ENCODE measurements around the gene REV3L.
"Not testable (repeated sequence)": the region's sequence is repeated elsewhere in the genome, so short reads cannot be mapped to it uniquely, and the experiment has no call there.

The REV3L gene

DNA sequence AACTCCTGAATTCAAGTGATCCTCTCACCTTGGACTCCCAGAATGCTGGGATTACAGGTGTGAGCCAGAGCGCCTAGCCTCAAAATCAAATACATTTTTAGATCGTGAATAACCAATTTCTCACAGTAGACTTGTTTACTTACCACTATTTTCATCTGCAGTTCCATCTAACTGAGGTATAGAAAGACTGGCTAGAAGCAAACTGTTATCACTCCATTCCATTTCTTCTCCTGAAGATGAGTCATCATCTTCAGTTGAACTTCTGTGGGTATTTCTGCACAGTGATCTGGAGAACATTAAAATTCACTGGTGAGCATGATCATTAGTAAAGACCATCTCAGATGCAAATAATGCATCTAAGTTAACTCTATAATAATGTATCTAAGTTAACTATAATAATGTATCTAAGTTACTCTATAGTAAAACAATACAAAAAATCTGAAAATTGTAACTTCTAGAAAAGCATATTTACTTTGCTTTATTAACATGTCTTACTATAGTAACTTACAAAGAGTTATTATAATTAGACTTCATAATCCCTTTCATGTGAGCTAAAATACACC lies 105.4 kb downstream of the REV3L start:
- no peak for DNase-seq (ENCODE audit: low read depth, low spot score)

DNA sequence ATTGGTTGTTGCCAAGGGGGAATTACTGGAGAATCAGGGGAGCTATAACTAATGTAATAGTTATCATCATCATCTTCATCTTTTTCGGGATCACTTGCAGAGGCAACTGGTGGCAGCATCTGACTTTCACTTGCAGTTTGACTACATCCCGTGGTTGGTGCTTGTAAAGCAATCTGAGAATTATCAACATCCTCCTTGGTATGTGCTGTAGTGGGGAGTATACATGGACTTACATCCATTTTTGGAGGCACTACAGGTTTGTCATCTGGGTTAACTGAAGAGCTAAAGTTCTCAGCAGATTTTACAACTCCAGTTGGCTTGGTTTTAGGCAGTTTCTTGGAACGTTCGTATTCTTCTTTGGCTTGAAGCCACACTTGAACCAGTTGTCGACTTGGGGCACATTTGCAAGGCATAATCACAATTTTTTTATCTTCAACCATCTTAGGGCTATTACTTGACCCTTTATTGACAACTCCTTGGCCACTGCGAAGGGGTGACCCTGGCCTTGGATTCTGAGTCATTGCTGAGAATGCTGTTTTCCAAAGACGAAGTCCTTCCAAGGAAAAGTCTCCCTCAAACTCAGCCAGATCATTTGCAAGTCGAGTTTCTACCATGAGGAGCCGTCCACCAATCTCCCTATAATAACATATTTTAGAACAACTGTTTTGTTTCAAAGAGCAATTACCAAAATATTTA lies 115.5 kb downstream of the REV3L start:
- DNase-seq (ENCODE audit: low read depth, low spot score), result no peak

DNA sequence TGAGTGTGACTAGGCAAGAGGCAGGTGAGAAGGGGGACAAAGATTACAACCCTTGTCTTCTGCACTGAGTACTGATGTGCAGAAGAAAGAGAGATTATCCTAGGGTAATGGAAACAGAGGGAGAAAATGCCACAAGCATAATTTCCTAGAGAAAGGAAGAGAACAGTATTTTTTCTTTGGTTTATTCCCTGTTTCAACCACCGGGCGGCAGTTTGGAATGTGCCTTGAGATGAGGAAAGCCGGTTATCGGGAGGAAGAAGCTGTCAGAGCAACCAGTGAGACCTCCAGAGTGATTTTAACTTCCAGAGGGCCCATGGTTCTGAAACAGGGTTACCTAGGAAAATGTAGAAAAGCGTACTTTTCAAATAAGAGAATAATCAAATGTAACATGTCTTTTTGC lies 121.4 kb downstream of the REV3L start:
- no peak for DNase-seq (ENCODE audit: low read depth, low spot score)

DNA sequence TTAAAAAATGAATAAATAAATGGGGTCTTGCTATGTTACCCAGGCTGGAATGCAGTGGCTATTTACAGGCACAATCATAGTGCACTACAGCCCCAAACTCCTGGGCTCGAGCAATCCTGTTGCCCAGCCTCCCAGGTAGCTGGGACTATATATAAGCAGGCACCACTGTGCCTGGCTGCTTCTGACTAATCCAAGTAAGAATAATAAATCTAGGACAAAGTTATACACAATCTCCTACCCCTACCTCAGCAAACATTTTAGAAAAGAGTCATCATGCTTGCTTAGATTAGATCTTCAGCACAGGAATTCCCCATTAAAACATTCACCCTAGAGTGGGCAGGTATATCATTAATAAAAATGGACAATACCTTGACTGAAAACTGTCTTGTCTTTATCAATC lies 124.6 kb downstream of the REV3L start:
- no peak for DNase-seq (ENCODE audit: low read depth, low spot score)

DNA sequence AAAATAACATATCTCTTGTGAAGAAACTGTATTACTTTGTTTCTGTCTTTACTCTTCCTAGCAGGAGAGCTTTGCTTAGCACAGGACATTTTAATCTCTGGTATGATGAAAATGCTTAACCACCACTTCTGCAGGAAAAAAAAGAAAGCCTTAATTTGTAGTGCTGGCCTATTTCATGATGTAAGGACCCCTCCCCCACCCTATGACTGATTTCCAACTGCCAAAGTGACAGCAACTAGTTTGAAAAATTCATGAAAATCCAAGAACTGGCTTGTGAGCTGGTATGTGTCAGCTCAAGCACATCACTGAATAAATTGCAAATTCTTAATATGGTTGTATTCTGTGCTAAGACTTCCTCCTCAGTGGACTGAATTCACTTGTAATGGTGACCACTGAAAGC lies 125.3 kb downstream of the REV3L start:
- DNase-seq (ENCODE audit: low read depth, low spot score), result no peak

DNA sequence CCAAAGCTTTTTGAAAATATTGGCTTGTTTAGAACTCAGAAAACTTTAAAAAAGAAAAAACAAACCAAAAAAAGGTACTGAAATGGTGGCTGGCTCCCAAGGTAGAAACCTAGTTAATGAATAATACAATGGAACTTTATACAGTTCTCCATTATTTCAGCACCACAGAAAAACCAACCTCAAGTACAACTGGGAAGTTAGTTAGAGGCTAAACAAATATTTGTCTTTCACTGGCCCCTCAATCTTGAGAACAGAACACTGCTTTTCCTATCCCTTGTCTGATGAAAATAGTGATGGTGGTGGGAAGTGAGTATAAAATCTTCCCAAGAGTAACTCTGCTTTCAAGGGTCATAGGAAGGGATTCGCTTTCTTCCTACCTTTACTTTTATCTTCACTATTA lies 126.5 kb downstream of the REV3L start:
- no peak for DNase-seq (ENCODE audit: low read depth, low spot score)

DNA sequence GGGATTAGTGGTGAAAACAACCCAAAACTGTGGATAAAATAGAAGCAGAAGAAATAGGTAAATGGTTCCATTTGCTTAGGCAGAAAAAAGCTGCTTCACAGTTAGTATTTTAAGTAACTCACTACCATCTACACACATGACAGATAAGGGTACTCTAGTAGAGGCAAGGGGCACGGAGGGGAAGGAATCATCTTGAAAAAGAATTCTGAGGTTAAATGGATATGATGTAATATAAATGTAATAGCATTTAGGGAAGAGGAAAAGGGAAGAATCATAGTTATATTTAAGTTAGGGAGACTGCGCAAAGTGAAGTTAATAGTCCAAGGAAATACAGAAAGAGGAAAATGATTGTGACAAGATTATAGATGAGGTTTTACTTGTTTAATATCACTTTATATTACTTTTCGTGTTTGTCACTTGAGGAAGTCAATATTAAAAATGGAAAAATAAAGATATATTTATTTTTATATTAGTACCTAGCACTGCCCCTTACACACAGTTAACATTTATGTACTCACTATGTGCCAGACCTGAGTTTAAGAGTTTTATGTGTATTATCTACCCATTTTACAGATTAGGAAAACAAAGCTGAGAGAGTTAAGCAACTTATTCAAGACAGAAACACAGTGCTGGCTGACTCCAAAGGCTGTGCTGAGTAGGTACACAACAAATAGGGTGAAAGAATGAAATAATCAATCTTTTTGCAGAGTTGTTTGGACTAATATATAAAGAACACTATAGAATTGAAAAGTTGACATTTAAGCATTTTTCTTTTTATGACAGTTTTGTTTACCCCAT lies 128.1 kb downstream of the REV3L start:
- no peak for DNase-seq (ENCODE audit: low read depth, low spot score)

DNA sequence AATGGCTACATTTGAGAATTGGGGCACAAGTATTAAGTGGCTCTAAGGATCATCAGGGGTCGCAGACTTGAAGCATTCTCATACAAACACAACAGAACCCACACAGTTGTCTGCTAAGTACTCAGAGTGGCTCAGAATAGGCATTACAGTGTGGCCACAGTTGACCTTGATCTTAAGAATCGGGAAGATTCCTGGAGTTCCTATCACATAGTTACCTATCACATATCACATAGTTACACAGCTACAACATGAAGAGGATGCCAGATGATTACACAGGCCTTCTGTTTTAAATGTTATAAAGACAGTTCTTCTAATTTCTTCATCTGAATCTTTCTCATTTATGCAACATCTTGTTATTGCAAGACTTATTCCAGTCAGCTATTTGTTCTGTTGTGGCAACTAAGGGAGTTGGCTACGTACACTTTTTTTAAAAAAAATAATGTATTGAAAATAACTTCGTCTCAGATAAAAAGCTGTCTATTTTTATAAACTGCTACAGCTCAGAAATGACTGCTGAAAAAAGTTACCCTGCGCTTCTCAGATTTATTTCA lies 129.0 kb downstream of the REV3L start:
- no peak for DNase-seq (ENCODE audit: low read depth, low spot score)

DNA sequence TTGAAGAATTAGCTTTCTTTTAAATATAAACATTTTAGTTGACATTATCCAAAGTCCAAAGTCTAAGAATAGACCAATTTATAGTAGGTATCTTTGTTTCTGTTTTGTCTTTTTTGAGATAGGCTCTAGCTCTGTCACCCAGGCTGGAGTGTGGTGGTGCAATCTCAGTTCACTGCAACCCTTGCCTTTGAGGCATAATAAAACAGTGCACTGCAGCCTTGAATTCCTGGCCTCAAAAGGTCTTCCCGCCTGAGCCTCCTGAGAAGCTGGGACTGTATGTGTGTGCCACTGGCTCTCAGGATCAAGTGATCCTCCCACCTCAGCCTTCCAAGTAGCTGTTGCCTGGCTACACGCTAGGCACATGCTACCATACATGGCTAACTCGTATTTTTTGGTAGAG lies 135.4 kb downstream of the REV3L start:
- no peak for DNase-seq (ENCODE audit: low read depth, low spot score)

DNA sequence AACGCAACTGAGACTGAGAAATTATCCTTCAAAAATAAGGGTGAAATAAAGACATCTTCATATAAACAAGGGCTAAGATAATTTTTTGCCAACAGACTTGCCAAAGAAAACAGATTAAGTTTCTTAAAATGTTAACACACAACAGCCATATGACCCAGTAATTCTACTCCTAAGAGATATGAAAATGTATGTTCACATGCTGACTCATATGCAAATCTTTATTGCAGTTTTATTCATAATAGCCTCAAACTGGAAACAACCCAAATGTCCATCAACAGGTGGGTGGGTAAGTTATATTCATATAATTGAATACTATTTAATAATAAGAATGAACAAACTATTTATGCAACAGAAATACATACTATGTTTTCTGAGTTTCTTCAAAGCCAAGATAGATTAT lies 140.1 kb downstream of the REV3L start:
- no peak for DNase-seq (ENCODE audit: low read depth, low spot score)

DNA sequence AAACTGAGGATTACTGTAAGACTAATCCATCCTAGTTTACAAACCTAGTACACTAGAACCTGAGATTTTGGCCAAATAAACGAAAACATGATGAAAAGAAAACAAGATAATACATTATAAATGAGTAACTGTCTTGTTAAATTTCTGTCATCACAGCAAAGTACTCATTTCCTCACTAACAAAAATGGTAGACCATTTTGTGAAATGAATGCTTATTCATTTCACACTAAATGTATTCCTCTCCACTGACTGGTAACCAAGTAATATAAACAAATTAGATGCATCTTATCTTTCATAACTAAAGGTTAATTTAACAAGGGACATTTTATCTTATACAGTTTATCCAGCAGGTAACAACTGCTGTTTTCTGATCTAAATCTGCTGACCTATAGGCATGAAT lies 143.7 kb downstream of the REV3L start:
- no peak for DNase-seq (ENCODE audit: low read depth, low spot score)

DNA sequence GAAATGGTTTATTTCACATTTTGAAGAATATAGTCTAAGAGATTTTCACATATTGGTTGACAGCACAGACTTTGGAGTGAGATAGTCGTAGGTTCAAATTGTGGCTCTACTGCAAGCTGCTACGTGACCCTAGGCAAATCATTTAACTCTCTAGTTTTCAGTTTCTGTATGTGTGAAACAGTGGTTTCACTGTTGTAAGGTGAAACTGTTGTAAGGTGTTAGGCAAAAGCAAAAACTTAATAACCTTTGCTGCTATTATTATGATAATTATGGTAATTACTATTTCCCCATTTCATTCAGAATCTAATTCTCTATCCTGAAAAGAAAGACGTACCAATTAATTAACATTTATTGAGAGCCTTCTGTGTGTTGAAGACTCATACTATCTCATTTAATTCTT lies 144.2 kb downstream of the REV3L start:
- no peak for DNase-seq (ENCODE audit: low read depth, low spot score)

DNA sequence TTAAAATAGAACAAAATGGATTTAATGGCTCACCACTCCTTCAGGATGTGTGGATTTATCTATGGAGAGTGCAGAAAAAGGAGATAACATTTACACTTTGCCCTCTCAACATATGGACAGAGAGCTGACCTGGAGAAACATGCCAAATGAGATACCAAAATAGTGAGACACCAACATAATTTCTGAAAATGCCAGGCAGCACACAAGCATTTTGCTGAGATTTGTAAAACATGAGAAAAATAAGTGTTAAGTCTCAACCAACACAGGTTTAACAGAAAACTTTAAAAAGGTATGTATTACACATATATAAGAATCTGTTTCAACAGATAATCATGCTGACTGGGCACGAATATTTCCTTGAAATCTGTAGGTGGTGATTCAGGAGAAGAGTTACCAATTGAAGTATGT lies 145.2 kb downstream of the REV3L start:
- no peak for DNase-seq (ENCODE audit: low read depth, low spot score)

DNA sequence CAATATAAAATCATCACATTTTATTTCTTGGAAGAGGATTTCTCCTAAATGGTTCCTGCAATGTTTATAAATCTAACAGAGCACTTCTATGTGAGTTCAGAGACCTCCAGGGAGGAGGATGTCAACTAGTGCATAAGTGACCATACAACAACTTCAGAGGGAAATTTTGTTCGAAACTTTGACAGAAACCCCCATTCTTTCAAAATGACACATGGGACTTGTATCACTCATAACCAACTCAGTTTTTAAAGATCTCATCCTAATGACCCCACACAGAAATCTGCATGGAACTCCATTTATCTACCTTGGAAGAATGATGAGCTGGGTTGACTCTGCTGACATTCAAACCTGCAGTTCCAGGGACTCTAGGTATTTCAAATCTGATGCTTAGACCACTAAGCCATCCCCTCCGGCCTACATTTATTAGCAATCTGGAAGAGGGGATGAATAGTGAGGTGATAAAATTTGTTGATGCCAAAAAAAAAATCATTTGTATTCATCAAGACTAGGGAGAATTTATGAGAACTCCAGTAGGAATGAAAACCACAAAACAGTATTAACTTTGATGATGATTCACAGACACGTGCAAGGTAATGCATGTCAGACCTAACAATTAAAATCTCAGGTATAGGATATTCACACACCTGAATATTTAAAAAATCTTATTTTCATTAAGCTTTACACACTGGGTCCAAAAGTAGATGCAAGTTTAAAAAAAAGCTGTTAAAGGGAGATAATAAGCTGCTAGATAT lies 153.0 kb downstream of the REV3L start:
- no peak for DNase-seq (ENCODE audit: low read depth, low spot score)

DNA sequence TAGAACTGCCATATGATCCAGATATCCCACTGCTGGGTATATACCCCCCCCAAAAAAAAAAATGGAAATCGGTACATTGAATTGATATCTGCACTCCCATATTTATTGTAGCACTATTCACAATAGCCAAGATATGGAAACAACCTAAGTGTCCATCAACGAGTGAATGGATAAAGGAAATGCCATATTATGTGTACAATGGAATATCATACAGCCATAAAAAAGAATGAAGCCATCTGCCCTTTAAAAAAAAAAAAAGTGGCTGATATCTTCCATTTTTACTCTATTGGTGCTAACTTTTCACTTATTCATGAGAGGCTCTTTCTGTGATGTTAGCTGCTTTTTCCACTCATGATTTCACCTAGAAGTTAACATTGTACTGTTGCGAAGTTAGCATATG lies 156.5 kb downstream of the REV3L start:
- DNase-seq (ENCODE audit: low read depth, low spot score), result no peak

DNA sequence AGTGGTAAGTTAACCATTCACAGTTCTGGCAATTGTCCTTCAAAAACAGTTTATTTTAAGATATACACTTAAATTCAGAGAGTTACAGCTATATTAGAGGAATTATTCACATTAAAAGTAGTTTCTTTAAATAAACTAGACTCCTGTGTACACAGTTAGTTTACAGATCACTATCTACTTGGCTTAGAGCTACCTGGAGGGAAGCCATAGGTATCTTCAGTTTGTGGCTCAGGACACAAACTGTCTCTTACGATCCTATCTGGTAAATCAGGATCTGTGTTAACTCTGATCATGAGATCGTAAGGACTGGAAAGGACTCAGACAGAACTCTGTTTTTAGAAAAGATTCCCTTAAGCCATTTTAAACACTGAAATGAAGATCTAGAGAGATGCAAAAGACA lies 160.9 kb downstream of the REV3L start:
- DNase-seq (ENCODE audit: low read depth, low spot score), result no peak

DNA sequence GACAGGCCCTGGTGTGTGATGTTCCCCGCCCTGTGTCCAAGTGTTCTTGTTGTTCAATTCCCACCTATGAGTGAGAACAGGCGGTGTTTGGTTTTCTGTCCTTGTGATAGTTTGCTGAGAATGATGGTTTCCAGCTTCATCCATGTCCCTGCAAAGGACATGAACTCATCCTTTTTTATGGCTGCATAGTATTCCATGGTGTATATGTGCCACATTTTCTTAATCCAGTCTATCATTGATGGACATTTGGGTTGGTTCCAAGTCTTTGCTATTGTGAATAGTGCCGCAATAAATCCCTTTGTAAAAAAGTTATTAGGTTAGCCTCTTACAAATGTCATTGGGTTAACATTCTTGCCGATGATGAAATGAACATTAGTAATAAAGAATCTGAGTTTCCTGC lies 175.1 kb downstream of the REV3L start:
- not testable (repeated sequence) for DNase-seq (ENCODE audit: low read depth, low spot score)

DNA sequence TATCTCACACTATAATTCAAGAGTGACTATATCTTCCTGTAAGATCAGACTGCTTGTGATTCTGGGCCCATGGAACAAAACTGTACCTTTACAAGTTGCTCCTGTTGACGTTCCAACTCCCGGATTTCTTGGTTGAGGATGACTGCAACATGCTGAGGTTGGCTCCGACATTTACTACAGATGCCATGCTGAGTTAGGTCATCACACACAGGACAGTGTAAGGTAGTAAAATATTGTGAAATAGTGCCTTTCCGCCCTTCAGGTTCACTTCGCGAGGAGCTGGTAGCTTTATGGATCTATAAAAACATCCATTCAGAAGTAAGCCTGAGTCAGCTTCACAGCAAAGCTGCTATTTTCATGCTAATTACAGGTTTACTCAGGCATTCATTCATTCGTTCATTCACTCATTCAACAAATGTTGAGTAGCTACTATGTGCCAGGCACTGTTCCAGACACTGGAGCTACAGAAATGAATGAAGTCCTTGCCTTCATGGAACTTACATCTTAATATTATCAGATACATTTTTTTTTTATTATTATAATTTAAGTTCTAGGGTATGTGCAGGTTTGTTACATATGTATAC lies 175.7 kb downstream of the REV3L start:
- DNase-seq (ENCODE audit: low read depth, low spot score), result no peak

DNA sequence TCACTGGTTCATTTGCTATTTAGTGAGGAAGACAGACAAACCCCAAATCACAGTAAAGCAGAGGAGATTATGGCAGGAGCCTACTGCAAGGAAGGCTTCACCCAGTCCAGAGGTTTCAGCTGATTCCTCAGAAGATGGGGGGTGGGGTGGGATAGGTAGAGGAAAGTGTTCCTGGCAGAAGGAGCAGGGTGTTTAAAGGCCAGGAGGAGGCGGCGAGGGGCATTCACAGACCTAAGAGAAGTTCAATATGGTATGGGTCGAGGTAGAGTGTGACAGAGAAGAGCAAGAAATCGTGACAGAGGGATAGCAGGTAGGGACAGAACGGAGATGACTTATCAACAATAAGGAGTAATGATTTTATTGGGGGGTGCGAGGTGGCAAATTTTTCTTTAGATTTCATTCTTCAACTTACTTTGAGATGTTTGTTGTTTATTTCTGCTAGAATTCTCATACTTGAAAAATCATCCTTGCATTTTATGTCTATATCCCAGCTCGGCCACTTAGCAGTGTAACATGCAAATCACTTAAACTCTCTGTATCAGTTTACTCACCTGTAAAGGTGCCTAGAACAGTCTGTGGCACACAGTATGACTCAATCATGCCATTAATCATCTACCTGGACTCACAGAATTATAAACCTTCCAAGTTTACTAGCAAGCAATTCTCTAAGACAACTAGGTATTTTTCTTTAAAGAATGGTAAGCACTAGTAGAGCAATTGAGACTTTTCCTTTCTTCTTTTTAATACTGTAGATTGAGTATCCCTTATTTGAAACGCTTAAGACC lies 176.7 kb downstream of the REV3L start:
- DNase-seq (ENCODE audit: low read depth, low spot score), result no peak

DNA sequence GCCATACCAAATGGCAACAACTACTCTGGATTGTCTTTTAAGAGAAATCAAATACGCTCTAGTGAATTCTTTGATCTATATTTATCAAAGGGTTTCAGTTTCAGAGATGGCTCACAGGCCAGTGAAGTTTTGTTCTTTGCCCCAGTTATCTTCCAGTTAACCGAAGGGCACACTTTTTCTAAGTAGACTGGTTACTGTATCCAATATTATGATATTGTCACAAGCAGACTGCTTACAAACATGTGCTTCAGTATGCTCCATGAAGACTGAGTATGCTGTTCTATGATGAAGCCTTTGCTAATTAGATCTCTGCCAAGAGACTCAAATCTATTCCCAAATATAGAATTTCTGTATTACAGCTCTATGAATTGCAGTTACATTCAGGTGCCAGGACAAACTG lies 181.1 kb downstream of the REV3L start:
- no peak for DNase-seq (ENCODE audit: low read depth, low spot score)

Data from activated naive CD8-positive, alpha-beta T cell treated with anti-CD3 and anti-CD28 coated beads, Interleukin-2, amount 50 U/mL, for 16 hours (primary cell).